ENCODE measurements around the gene PPP1R9A. TPM values are rescaled to one million over a fixed set of nuclear protein-coding genes. Genes with fewer than 3 reads are reported as not detected.

Gene PPP1R9A
- total RNA-seq, 1 experiment from 2014 or later: 13.5 TPM

DNA sequence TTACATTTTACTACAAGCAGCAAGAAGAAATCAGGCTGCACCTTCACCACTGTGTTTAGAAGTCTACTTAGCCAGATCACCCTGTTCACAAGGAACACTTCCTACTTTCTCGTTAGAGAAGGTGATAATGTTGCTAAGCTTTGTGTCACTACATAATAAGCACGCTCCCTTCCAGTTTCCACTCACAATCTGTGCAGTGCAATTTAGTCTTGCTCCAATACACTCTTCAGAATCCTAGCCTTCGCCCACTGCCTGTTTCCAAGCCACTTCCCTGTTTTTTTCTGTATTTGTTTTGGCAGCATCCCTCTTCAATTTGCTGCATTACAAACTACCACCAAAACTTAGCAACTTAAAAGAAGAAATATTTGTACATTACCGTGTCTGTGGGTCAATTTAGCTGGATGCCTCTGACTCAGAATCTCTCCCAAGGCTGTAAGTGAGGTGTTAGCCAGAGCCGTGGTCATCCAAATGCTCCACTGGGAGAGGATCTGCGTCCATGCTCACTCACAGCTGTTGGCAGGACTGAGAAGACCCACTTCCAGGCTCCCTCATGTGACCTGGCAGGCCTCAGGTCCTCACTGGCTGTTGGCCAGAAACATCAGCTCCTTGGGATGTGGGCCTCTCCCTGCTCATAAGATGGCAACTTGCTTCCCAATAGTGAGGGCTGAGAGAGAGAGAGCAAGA lies 306.6 kb downstream of the PPP1R9A start:
- intact Hi-C loops (cut with micrococcal nuclease): no loop called here
- no peaks in the 10 kb centered on the region for H3K27me3 ChIP-seq (ENCODE audit: insufficient read depth, low read length)
- no peak overlapping the region for H2AFZ ChIP-seq (ENCODE audit: low read depth, low read length, poor library complexity, severe bottlenecking)
- POLR2A ChIA-PET: no interaction called here
- ATAC-seq: no peak
- CTCF ChIA-PET: no interaction called here
- H3K36me3 ChIP-seq (ENCODE audit: control insufficient read depth in 1 of 2, insufficient read depth in 2 of 2, low read length in 2 of 2): no peaks in the 10 kb centered on the region
- RAD21 ChIA-PET (ENCODE audit: low non-redundant PET in 1 of 2, low total read pairs in 2 of 2, uncharacterized antibody in 2 of 2, unreplicated experiment in 2 of 2): no interaction called here
- no peaks in the 10 kb centered on the region for H3K79me2 ChIP-seq (ENCODE audit: insufficient read depth, low read length)
- no peaks in the 10 kb centered on the region for H3K9me2 ChIP-seq (ENCODE audit: insufficient read depth)
- no peak for DNase-seq (ENCODE audit: low read depth, low spot score)
- H3K4me3 ChIP-seq (replicated peaks in 1 of 2; ENCODE audit: low read depth in 1 of 2, low read length in 2 of 2): no peak overlapping the region
- H4K20me1 ChIP-seq (ENCODE audit: insufficient read depth): no peaks in the 10 kb centered on the region
- TF ChIP-seq EZH2phosphoT487 (IDR thresholded peaks at IDR 0.05; ENCODE audit: borderline replicate concordance) (no peak), SIN3A (IDR thresholded peaks at IDR 0.05; ENCODE audit: low read depth) (no peak), POLR2A (IDR thresholded peaks at IDR 0.05; ENCODE audit: borderline replicate concordance, extremely low read depth, insufficient read depth, insufficient read length) (no peak), ZNF274 (IDR thresholded peaks at IDR 0.05; ENCODE audit: low read depth, low read length) (no peak), MAX (IDR thresholded peaks at IDR 0.05) (no peak), EZH2 (IDR thresholded peaks at IDR 0.05) (no peak), RAD21 (IDR thresholded peaks at IDR 0.05; ENCODE audit: low read depth) (no peak), CBX3 (IDR thresholded peaks at IDR 0.05; ENCODE audit: low read depth) (no peak), JUND (IDR thresholded peaks at IDR 0.05) (no peak), FOSL1 (IDR thresholded peaks at IDR 0.05; ENCODE audit: low read depth) (no peak), POLR2AphosphoS5 (IDR thresholded peaks at IDR 0.05; ENCODE audit: low read depth, low read length) (no peak), SRF (IDR thresholded peaks at IDR 0.05; ENCODE audit: low read depth) (no peak)
- H3K4me1 ChIP-seq (ENCODE audit: control insufficient read depth in 1 of 2, insufficient read depth in 2 of 2, low read length in 2 of 2): no peaks in the 10 kb centered on the region
- no peak overlapping the region for H3K9ac ChIP-seq (ENCODE audit: low read length)
- no peak overlapping the region for H3K27ac ChIP-seq (ENCODE audit: low read depth, low read length)
- no peak overlapping the region for H3K4me2 ChIP-seq (ENCODE audit: low read length)
- BruUV-seq (replicated peaks): no TSS peak
- H3K9me3 ChIP-seq (ENCODE audit: control insufficient read depth in 1 of 2, insufficient read depth in 1 of 2, low read depth in 1 of 2, low read length in 2 of 2): no peaks in the 10 kb centered on the region

DNA sequence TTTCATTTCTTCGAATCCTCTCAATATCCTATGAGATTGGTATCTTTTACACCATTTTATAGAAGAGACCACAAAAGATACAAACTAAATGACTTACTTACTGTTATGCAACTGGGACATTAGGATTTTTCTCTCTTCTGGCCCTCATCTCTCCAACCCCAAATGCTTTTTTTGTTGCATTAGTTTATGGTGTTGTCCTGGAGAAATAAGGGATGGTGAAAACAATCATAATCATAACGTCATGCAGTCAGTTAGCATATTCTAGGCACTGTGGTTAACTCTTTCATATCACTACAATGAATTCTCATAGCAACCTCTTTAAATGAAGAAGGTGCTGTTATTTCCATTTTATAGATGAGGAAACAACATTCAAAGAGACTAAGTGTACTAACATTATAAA lies 312.3 kb downstream of the PPP1R9A start:
- CTCF ChIA-PET: no interaction called here
- no peak for ATAC-seq
- BruUV-seq (replicated peaks): no TSS peak

More for the DNA sequence above, 312.3 kb downstream of the PPP1R9A start:
- Histone ChIP-seq H3K4me3 (replicated peaks in 1 of 2; ENCODE audit: low read depth in 1 of 2, low read length in 2 of 2) (no peak overlapping the region), H4K20me1 (ENCODE audit: insufficient read depth) (no peaks in the 10 kb centered on the region), H3K79me2 (ENCODE audit: insufficient read depth, low read length) (no peaks in the 10 kb centered on the region), H3K9me3 (ENCODE audit: control insufficient read depth in 1 of 2, insufficient read depth in 1 of 2, low read depth in 1 of 2, low read length in 2 of 2) (no peaks in the 10 kb centered on the region), H2AFZ (ENCODE audit: low read depth, low read length, poor library complexity, severe bottlenecking) (no peak overlapping the region), H3K27ac (ENCODE audit: low read depth, low read length) (no peak overlapping the region), H3K9ac (ENCODE audit: low read length) (no peak overlapping the region), H3K4me2 (ENCODE audit: low read length) (no peak overlapping the region), H3K27me3 (ENCODE audit: insufficient read depth, low read length) (no peaks in the 10 kb centered on the region), H3K36me3 (ENCODE audit: control insufficient read depth in 1 of 2, insufficient read depth in 2 of 2, low read length in 2 of 2) (no peaks in the 10 kb centered on the region), H3K9me2 (ENCODE audit: insufficient read depth) (0 out of 2 replicates have a peak, but pooled peaks cover 5% of the 10 kb centered on the region), H3K4me1 (ENCODE audit: control insufficient read depth in 1 of 2, insufficient read depth in 2 of 2, low read length in 2 of 2) (no peaks in the 10 kb centered on the region)
- intact Hi-C loops (cut with micrococcal nuclease): no loop called here
- no peak for DNase-seq (ENCODE audit: low read depth, low spot score)
- ChIA-PET POLR2A (no interaction called here), RAD21 (ENCODE audit: low non-redundant PET in 1 of 2, low total read pairs in 2 of 2, uncharacterized antibody in 2 of 2, unreplicated experiment in 2 of 2) (no interaction called here)
- TF ChIP-seq MAX (IDR thresholded peaks at IDR 0.05): no peak
- TF ChIP-seq YY1 (IDR thresholded peaks at IDR 0.05; ENCODE audit: extremely low read depth, insufficient replicate concordance, low read depth, low read length): no peak
